Loucy (cell line): ENCODE results near the gene EGLN2.
A peak's percentile ranks its signal among the peaks of the same experiment; 100 is the strongest.

Experiments
- H2AFZ ChIP-seq: fragments of 200-600 bp; sonication (generic); 2 replicates; pipeline ENCODE4 v1.6.0; 2016; ENCODE audit warnings: antibody characterized with exemption, mild to moderate bottlenecking, low read length, moderate library complexity
- H3F3A ChIP-seq: fragments of 200-600 bp; 2 replicates; pipeline ENCODE4 v1.6.0; 2016; ENCODE audit warnings: antibody characterized with exemption, low read depth, mild to moderate bottlenecking
- H3K27me3 ChIP-seq: fragments of 200-600 bp; sonication (generic); 2 replicates; pipeline ENCODE4 v1.6.1; 2014; ENCODE audit warnings: low read length, mild to moderate bottlenecking; ENCODE audit not compliant: insufficient read depth, poor library complexity, severe bottlenecking
- H3K36me3 ChIP-seq: fragments of 200-600 bp; sonication (generic); 2 replicates; pipeline ENCODE4 v1.6.1; 2016; ENCODE audit warnings: low read length; ENCODE audit not compliant: insufficient read depth
- H3K4me1 ChIP-seq: fragments of 200-600 bp; sonication (generic); 2 replicates; pipeline ENCODE4 v1.5.1; 2014; ENCODE audit warnings: low read length, mild to moderate bottlenecking; ENCODE audit not compliant: insufficient read depth, poor library complexity, severe bottlenecking
- H3K4me2 ChIP-seq: fragments of 200-600 bp; sonication (generic); 2 replicates; pipeline ENCODE4 v1.6.0; 2014; ENCODE audit warnings: antibody characterized with exemption, low read length, low read depth, mild to moderate bottlenecking; ENCODE audit not compliant: poor library complexity, severe bottlenecking
- H3K4me3 ChIP-seq: fragments of 200-600 bp; sonication (generic); 2 replicates; pipeline ENCODE4 v1.5.1; 2014; ENCODE audit warnings: low read length, mild to moderate bottlenecking, mixed read lengths; ENCODE audit not compliant: poor library complexity, severe bottlenecking
- H3K79me2 ChIP-seq: fragments of 200-600 bp; sonication (generic); 2 replicates; pipeline ENCODE4 v1.6.1; 2014; ENCODE audit warnings: low read length; ENCODE audit not compliant: insufficient read depth
- H3K9ac ChIP-seq: fragments of 200-600 bp; sonication (generic); 2 replicates; pipeline ENCODE4 v1.6.0; 2014; ENCODE audit warnings: mild to moderate bottlenecking, low read depth, low read length, moderate library complexity; ENCODE audit not compliant: poor library complexity, severe bottlenecking
- H3K9me2 ChIP-seq: fragments of 200-600 bp; sonication (generic); replicated peaks from 2 replicates; pipeline ENCODE4 v1.6.1; 2016; ENCODE audit warnings: low read depth, low read length, mixed read lengths
- H3K9me3 ChIP-seq: fragments of 200-600 bp; sonication (generic); 2 replicates; pipeline ENCODE4 v1.6.1; 2014; ENCODE audit warnings: mild to moderate bottlenecking, antibody characterized with exemption, low read length, low read depth; ENCODE audit not compliant: insufficient read depth
- H4K20me1 ChIP-seq: fragments of 200-600 bp; sonication (generic); 2 replicates; pipeline ENCODE4 v1.6.0; 2014; ENCODE audit warnings: antibody characterized with exemption, low read length, mild to moderate bottlenecking; ENCODE audit not compliant: insufficient read depth, poor library complexity, severe bottlenecking
- CTCF ChIP-seq: fragments of 200-600 bp; sonication (generic); conservative IDR thresholded peaks from 2 replicates; pipeline ENCODE4 v1.5.1; 2014; ENCODE audit warnings: mild to moderate bottlenecking, antibody characterized with exemption, low read length
- EZH2phosphoT487 ChIP-seq: fragments of 200-600 bp; IDR thresholded peaks from 2 replicates; pipeline ENCODE4 v1.6.1; 2018; ENCODE audit warnings: antibody characterized with exemption, mild to moderate bottlenecking, moderate library complexity, borderline replicate concordance

Gene EGLN2

GRCh38 chr19:40778706-40779284, 20.2 kb upstream of the EGLN2 start:
- Histone ChIP-seq H3K9ac (peak overlapping the region; percentile 92), H2AFZ (peak overlapping the region; percentile 67), H3K9me2 (no peaks in the 10 kb centered on the region), H3K4me3 (peak overlapping the region; percentile 81), H3K79me2 (no peaks in the 10 kb centered on the region; the same call in 1 of the 2 replicates), H3K4me1 (peaks cover 25% of the 10 kb centered on the region), H3K4me2 (peak overlapping the region; percentile 90), H3F3A (peaks cover 9% of the 10 kb centered on the region), H3K9me3 (no peaks in the 10 kb centered on the region), H3K27me3 (no peaks in the 10 kb centered on the region), H4K20me1 (no peaks in the 10 kb centered on the region), H3K36me3 (no peaks in the 10 kb centered on the region)
- TF ChIP-seq EZH2phosphoT487 (no peak), CTCF (no peak)

- no peak for TF ChIP-seq CTCF
- TF ChIP-seq EZH2phosphoT487, result no peak
- peaks cover 18% of the 10 kb centered on the region for H3K4me1 ChIP-seq
- H3K9ac ChIP-seq, result no peak overlapping the region
- H3K4me3 ChIP-seq, result no peak overlapping the region
- no peaks in the 10 kb centered on the region for H3K9me2 ChIP-seq
- H3K4me2 ChIP-seq, result no peak overlapping the region
- H4K20me1 ChIP-seq, result no peaks in the 10 kb centered on the region
- H2AFZ ChIP-seq, result no peak overlapping the region
- H3F3A ChIP-seq, result peaks cover 9% of the 10 kb centered on the region
- H3K36me3 ChIP-seq, result no peaks in the 10 kb centered on the region
- no peaks in the 10 kb centered on the region for H3K27me3 ChIP-seq
- no peaks in the 10 kb centered on the region; the same call in 1 of the 2 replicates for H3K79me2 ChIP-seq
- no peaks in the 10 kb centered on the region for H3K9me3 ChIP-seq
These were observed 18.4 kb upstream of the EGLN2 start for GRCh38 chr19:40780582-40780981.

GRCh38 chr19:40781140-40781539, 17.9 kb upstream of the EGLN2 start:
- Histone ChIP-seq H3K9me3 (no peaks in the 10 kb centered on the region), H3K4me3 (no peak overlapping the region), H3K9ac (no peak overlapping the region), H3K9me2 (no peaks in the 10 kb centered on the region), H3K36me3 (no peaks in the 10 kb centered on the region), H3K4me2 (no peak overlapping the region), H4K20me1 (no peaks in the 10 kb centered on the region), H3K27me3 (no peaks in the 10 kb centered on the region), H3K79me2 (no peaks in the 10 kb centered on the region; the same call in 1 of the 2 replicates), H3F3A (peaks cover 9% of the 10 kb centered on the region), H3K4me1 (peaks cover 17% of the 10 kb centered on the region), H2AFZ (no peak overlapping the region)
- TF ChIP-seq EZH2phosphoT487 (no peak), CTCF (no peak)
